Activated CD4-positive, alpha-beta T cell treated with anti-CD3 and anti-CD28 coated beads, Interleukin-2, amount 50 U/mL, for 16 hours (primary cell): ENCODE results near the gene WBP2.

ENCODE experiments used
- DNase-seq: peaks from one replicate; pipeline ENCODE4 v3.0.0-alpha.2; 2020

Gene WBP2

DNA sequence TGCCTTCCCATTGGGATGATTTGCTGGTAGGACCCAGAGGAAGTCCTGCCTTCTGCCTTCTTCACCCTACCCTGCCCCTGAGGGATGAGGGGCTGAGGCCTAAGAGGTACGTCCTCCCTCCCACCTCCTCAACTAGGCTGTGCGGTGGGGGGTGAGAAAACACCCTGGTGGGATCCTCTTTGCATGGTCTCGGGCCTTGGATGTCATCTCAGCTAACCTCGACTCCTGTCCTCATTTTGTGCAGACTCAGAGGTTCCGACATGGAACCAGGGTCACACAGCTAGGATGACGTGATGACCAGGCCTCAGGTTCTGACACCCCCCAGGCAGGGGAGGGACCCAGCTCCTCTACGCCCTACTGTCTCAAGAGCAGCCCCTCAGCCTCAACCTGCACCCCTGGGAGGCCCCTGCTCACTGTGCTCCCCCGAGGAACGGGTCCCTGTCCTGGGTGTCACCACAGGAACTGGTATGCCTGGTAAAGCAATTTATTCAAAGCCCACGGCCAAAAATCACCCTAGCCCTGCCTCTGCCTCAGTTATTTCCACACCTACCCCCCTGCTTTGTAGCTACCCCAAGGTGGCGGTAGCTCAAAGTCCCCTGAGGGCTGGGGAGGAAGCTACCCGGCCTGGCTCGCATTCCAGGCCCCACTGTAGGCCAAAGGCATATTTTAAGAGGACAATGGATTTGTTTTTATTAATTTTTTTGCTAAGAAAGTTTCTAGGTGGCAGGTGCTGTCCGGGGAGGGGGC is 28.4 kb downstream of the WBP2 start:
- no peak for DNase-seq

GRCh38 chr17:75825748-75826370 is 29.3 kb downstream of the WBP2 start:
- no peak for DNase-seq

DNA sequence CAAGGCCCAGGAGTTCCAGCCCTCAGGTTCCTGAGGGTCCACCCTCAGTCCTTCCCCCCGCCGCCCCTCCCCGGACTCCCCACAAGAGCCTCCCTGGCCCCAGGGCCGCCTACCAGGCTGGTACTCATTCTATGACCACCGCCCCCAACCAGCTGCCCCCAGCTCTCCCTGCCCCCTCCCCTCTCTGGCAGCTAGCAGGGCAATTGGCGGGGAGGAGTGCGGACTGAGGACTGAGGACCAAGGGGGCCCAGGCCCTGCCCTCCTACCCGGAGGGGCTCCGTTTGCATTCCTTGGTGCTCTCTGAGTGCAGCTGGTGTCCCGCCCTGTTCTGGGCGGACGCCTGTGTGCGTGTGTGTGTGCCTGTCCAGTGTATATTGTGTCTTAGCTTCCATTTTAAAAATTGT is 30.0 kb downstream of the WBP2 start:
- no peak for DNase-seq

- DNase-seq: no peak
Measured at GRCh38 chr17:75824666-75825065, 30.5 kb downstream of the WBP2 start.

GRCh38 chr17:75824050-75824552 is 31.0 kb downstream of the WBP2 start:
- DNase-seq: no peak

DNA sequence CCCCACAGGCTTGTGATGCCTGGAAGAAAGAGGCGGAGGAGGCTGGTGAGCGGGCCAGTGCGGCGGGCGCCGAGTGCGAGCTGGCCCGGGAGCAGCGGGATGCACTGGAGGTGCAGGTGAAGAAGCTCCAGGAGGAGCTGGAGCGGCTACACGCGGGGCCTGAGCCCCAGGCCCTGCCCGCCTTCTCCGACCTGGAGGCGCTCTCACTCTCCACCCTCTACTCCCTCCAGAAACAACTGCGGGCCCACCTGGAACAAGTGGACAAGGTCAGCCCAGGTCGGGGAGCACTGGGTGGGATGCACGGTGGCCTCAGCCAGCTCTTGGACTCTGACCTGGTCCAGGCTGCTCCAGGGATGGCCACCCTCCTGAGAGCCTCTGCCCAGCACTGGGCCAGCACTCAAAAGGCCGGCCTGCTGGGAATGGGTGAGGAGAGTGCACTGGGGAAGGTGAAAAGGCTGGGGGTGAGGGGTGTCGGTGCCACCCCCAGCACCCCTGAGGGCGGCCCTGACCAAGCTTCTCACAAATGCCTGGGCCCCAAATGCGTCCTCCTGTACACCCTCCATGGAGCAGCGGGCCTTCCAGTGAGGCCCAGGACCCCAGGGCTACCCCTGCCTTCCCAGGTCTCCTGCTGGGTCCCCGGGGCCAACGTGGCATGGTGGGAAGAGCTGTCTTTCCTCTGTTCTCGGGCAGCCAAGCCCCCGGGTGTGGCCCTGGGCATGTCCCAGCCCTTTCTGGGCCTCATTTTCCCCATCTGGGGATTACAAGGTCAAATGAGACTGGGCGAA is 31.7 kb downstream of the WBP2 start:
- no peak for DNase-seq

- no peak for DNase-seq
Measured at GRCh38 chr17:75822800-75823166, 32.4 kb downstream of the WBP2 start.

- DNase-seq: no peak
Measured at GRCh38 chr17:75822119-75822799, 32.9 kb downstream of the WBP2 start.

GRCh38 chr17:75821552-75821951 is 33.6 kb downstream of the WBP2 start:
- DNase-seq: no peak

- no peak for DNase-seq
Measured at GRCh38 chr17:75820094-75821080, 34.7 kb downstream of the WBP2 start.

GRCh38 chr17:75819678-75820077 is 35.5 kb downstream of the WBP2 start:
- DNase-seq: no peak

GRCh38 chr17:75819116-75819515 is 36.0 kb downstream of the WBP2 start:
- no peak for DNase-seq

DNA sequence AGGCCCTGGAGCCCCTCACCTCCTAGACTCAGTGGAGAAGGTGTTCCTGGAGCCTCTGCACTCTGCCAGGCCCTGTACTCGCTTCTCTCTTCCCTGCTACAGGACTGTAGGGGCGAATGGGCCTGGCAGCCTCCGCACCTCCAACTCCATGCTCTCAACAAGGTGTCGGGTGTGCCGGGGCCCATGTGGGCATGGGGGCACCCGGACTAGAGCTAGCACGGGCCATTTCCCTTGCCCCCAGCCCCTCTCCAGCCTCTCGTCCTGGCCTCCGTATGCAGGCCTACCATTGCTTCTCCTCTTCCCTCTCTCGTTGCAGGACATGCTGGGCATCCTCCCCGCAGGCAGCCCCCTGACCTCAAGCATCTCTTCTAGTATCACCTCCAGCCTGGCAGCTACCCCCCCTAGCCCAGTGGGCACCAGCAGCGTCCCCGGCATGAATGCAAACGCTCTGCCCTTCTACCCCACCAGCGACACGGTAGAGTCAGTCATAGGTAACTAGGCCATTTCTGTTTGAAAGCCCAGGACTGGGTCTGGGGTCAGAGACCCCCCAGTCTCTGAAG is 36.7 kb downstream of the WBP2 start:
- no peak for DNase-seq

- no peak for DNase-seq
Measured at GRCh38 chr17:75817571-75817970, 37.6 kb downstream of the WBP2 start.

GRCh38 chr17:75816693-75817092 is 38.4 kb downstream of the WBP2 start:
- no peak for DNase-seq

- no peak for DNase-seq
Measured at GRCh38 chr17:75815399-75815798, 39.7 kb downstream of the WBP2 start.

DNA sequence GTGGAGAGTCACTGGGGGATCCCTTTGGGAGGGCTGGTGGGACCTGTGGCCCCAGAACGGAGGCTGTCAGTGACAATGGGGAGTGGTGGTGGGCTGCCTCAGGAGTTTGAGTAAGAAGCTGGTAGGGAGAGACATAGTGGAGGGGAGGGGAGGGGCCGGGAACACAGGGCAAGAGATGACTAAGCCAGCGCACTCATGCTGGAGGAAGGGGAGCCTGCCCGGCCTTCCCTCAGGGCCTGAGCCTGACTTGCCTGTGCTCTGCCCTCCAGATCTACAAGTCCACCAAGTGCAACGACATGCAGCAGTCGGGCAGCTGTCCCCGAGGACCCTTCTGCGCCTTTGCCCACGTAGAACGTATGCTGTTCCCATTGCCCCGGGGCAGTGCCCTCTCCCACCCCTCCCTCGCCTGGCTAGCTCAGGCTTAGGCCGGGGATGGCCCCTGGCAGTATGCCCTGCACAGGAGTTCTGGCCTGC is 40.2 kb downstream of the WBP2 start:
- DNase-seq: no peak

GRCh38 chr17:75814021-75814395 is 41.1 kb downstream of the WBP2 start:
- DNase-seq: no peak

DNA sequence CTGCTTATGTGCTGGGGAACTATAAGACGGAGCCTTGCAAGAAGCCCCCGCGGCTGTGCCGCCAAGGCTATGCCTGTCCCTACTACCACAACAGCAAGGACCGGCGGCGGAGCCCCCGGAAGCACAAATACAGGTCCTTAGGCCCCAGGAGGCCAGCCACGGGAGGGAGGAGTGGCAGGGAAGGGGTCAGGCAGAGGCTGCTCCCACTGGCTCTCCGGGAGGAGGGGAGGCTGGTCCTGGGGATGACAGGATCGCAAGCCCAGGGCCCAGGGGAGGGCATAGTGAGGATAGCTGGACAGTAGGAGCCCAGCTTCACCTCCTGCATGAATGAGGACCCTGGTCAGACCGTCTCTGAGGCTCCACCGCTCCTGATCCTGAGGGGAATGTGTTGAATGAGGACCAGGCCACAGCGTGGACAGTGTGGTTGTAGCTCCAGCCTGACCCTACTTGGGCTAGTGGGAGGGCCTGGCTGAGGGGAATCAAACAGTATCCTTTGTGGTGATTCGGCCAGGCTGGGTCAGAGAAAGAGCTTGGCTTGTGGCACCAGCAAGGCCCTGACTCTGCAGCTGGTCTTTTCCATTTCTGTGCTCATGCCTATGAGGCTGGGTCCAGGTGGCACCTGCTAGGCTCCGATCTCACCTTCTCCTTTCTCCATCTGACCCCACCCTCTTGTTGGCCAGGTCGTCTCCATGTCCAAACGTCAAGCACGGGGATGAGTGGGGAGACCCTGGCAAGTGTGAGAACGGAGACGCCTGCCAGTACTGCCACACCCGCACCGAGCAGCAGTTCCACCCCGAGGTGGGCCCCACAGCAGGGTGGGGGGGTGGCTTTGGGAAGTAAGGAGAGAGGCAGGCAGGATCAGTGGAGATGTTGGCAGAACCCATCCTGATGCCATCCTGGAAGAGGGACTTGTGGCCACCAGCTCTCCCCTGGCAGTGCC is 41.8 kb downstream of the WBP2 start:
- DNase-seq: no peak
